COLO668 (cell line): ENCODE data around the gene SUN3.

Source experiments
- DNase-seq: peaks from one replicate; lab custom pipeline; 2025; ENCODE audit not compliant: unreplicated experiment; lab: John Stamatoyannopoulos, UW

The SUN3 gene

DNA sequence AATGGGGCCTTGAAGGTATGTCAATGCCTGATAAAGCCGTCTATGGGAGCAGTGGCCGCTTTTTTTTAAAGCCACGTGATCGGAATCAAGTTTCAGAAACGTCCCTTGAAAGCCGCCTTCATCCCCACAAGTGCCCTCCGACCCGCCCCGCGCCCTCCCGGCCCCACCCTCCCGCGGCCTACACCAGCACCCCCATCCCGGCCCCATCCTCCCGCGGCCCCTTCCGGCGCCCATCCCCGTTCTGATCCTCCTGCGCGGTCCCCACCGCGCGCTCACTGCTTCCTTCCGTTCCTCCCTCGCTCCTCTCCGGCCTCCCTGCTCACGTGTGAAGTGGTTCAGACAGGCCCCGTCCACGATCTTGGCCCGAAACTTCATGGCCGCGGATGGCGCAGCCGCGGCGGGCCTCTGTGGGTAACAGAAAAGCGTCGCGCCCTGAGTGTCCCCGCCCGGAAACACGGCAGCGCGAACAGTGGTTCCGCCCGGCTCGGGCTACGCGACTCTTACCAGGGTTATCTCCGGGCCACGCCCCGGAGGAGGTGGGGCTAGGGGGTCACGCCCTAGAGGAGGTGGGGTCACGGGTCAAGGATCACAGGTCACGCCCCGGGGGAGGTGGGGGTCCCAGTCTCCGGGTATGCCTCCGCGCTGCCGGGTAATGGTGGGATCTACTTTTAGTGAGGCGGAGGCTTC, 49.6 kb downstream of the SUN3 start, which contains the start of gene HUS1:
Gene HUS1, minus strand, starts transcription at position 471 of the 687 bp plus-strand sequence. Its CDS starts 96 bp downstream, at position 375.
- DNase-seq = peak; percentile 98

DNA sequence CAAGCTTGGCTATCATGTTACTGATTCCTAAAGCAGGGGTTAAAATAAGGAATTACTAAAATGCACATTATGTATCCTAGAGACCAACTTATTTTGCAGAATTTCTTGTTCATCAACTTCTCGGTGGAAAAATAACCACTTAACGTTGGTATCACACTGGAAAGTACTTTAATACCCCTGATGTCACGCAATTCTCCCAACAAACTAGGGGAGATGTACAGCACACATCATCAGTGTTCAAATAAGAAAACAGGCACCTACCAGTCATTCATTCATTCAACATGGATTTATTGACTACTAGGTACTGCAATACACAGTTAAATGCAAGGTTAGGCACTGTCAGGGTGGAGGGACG, 50.1 kb downstream of the SUN3 start:
- no peak for DNase-seq

DNA sequence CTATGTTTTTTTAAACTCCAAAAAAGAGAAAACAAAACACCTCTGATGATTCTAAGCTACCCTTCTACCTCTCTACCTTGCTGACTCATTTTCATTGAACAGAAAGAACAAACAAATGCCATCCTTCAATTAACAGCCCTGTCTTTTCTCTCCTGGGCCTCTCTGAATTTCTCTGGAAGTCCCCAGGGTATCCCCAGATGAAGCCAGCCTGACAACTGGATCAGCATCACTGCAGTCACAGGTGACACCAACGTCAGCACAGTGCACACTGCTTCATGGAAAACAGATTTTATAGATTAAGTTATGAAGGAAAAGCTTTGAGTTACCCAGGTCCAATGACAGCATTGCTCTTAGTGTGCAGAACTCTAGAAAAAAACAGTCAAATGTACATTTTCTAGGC, 55.2 kb downstream of the SUN3 start:
- no peak for DNase-seq

DNA sequence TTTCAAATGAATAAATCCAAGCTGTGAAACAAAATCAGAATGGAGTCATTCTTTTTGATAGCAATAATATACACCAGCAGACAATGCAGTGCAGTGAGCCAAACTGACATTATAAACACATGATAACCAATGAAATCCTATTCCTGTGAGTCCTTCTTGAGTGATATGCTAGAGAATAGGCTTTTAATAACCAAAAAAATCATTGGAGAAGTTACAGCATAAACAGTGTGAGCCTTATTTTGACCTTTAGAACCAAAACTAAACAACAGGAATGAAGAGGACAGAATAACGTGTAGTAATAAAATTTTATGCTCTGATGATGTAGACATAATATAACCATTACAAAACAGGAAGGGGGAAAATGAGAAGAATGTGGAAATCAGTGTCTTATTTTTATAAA, 58.1 kb downstream of the SUN3 start:
- DNase-seq = no peak

DNA sequence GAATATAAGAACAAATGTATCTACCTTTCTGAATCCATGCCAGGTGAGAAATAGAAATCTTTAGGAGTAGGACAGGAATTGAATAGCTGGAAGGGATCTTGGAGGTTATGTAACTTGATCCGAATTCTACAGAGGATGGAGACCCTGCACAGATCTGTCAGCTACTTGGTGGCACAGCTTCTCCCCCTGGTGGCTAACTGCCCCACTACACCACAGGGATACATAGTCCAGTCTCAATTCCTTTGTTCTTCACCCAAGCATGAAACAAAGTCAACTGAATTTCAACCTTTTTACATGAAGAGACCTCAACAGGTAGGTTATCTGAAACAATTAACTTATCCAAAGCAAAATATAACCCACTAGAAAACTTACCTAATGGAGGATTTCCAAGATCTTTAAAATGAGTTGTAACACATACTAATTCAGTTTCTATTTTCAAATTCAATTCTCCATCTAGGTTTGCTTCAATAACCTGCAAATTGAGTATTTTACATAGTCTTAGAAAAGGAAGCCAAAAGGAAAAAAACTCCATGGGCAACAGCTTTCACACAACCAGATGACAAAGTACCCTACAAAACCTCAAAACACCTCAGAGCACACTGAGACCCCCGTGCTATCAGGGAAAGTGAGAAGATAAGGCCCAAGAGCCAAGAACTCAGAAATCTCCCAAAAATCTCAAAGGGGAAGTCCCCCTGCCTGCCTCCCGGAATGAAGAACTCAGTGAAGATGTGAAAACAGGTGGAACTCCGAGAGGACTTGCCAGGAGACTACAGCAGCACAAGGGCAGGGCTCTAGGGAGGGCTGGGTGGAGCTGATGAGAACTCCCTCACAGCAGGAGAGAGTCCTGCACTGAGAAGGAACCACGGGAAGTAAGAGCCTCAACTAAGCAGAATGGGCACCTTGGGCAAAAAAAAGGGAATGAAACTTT, 59.8 kb downstream of the SUN3 start:
- DNase-seq = peak; percentile 68

DNA sequence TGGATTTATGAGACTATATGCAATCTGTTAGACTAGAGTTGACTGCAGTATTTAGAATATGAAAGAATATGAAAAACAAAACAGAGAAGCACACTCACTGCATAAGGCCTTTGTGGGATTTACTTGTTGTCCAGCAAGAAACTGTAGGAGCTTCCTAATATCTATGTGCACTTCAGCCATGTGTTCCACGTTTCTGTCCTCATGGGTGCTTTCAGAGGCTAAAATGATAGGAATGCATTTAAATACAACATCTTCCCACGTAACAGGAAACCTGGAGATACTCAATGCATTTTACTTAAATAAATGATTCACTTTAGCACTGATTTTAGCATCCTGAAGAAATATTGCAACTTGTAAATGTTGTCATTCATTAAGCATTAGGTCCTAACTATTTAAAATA, 61.2 kb downstream of the SUN3 start:
- DNase-seq = no peak

DNA sequence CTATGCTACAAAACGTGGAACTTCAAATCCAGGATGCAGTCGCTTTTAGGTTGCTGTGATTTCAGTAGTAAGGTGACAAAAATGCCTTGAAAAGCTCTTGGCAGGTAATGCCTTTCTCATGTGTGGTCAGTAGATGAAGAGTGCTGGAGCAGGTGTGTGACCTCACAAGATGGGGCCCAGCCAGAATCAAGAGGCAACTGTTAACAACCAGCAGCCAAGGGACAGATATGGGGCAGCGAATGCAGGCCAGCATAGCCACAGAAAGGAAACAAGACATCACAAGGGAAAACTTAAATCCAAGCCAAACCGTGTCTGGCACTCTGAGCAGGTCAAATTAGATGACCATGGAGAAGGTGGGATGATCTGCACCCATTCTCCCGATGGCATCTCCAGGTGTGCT, 61.8 kb downstream of the SUN3 start:
- no peak for DNase-seq

DNA sequence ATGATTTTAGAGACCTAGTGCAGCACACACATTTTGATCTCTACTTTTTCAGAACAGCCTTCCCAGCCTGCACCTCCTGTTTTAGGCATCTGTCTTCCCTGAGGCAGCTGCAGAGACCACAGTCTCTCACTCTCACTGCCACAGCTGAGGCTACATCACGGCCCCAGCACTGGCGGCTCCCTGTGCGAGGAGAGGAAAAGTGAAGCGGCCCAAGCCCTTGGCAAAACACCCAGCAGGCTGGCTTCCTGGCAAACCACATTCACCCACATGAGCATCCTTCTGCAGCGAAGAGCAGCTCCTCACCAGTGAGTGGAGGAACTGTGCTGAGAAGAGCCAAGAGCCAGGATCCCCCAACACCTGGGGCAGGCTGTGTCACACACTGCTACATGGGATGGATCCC, 63.5 kb downstream of the SUN3 start:
- no peak for DNase-seq

DNA sequence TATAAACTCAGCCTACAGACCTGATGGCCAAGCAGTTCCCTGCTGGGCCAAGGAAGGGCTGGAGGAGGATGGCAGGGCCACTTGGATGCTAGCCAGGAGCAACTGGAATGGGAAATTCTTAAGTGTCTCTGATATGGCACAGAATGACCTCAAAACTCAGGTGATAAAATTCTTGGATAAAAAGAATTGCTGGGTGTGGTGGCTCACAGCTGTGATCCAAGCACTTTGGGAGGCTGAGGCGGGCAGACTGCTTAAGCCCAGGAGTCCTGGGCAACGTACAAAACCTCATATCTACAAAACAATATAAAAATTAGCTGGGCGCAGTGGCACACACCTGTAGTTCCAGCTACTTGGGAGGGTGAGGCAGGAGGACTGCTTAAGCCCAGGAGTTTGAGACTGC, 66.6 kb downstream of the SUN3 start:
- no peak for DNase-seq

DNA sequence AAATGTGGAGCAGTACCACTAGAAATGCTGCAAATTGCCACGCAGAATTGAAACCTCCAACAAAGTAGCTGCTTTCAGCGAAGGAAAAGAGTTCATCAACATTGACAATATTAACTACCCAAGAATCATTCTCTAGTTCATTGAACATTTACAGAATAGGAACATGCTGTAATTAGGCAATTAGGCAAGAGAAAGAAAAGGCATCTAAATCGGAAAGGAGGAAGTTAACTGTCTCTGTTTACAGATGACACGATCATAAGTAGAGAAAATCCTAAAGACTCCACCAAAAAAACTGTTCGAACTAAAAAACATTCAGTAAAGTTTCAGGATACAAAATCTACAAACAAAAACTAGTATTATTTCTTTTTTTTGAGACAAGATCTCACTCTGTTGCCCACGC, 71.8 kb downstream of the SUN3 start:
- no peak for DNase-seq

DNA sequence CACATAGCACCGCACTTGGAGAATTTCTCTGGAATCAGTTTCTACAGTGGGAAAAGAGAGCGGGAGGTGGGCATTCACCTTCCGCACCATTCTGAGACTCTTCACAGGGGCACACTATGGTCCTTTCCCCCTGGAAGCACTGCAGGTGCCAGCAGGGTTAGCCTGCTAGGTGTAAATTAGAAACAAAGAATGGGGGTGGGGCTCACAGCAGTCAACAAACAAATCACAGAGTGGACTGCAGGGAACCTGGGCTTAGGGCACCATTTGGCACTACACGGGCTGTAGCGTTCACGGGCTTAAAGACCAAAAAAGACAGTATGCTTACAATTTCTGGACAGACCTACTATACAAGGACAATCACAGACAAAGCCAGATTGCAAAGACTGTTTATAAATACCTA, 72.7 kb downstream of the SUN3 start:
- DNase-seq = no peak

DNA sequence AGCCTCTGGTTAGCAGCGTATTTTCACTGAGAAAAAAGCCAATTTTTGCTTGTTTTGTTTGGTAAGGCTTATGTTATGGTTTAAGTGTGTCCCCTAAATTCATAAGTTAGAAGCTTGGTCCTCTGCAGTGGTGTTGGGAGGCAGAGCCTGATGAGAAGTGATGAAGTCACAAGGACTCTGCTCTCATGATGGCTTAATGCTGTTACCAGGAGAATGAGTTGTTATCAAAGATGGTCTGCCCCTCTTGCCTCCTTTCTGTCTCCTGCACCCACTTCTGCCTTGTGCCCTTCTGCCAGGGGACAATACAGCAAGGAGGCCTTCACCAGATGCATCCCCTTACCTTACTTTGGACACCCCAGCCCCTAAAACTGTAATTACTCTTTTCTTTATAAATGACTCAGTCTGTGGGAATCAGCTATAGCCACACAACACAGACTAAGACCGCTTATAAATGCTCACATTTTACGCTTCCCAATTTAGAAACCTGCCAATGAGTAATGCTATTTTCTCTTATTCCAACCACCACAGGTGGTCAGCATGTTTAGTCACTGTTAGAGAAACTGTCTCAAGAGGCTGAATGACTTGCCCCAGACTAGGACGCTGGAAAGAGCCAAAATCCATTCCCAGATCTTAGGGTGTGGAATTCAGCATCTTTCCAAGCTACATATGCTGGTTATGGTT, 74.5 kb downstream of the SUN3 start:
- no peak for DNase-seq

DNA sequence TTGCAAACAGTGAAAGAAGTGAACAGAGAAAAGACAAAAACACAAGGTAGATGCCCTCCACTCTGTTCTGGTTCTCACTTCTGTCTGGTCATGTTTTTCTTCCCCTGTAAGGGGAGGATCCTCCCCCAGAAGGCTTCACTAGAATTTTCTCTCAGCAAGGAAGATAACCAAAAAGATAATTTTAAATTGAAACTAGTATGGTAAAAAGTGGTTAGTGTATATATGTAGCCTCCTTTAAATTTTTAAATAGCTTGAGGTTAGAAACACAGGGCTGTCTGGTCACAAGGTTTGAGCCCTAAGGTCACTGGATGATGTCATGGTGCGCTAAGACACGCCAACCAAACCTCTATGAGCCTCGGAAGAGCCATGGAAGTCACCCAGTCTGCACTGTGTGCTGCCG, 75.1 kb downstream of the SUN3 start:
- no peak for DNase-seq

DNA sequence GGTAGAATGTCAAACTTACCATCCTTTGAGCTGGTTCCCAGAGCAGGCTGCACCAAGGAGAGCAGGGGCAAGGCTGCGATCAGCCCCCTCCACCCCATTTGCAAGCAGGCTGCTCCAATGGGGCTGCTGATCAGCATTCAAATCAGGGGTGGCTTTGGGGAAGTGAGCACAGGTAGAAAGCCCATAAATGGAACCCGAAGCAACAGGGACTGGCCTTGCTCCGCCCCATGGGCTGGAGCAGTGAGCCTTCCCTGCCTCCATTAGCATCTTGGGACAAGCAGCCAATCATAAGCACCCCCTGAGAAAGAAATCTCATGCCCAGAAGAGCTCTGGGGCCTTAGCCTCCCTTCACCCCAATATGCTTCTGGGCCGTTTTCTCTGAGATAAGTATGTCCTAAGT, 76.7 kb downstream of the SUN3 start:
- DNase-seq = no peak

DNA sequence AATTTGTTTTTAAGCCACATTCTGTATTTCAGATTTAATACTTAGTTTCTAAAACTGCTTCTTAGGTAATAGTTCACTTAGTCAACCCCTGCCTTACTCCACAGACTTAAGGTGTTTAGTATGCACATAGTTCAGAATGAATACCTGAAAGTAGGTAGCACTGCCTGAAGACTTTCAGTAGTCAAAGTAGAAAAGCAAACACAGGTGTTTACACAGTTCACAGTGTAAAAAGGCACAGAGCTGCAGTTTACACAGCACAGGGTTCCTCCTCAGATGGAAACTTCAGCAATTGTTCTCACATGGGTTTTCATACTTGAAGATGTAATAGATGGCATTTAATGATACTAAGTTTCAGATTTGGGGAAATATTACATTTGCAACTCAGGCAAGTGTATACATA, 77.5 kb downstream of the SUN3 start:
- DNase-seq = no peak

DNA sequence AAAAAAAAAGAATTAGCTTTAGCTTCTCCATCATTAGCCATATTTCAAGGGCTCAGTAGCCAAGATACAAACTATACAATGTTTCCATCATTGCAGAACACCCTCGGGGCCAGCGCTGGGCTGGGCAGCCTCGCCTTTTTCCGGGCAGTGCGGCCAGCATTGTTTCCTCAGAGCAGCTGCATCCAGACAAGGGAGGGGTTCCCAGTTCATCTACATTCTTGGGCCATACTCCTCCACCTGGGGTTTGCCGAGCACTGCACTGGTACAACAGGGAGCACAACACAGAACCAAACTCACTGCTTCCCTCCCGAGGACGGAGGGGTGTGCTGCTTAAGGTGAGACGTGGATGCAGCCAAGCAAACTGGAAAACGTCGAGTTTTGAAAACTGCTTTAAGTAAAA, 78.2 kb downstream of the SUN3 start:
- DNase-seq = no peak

DNA sequence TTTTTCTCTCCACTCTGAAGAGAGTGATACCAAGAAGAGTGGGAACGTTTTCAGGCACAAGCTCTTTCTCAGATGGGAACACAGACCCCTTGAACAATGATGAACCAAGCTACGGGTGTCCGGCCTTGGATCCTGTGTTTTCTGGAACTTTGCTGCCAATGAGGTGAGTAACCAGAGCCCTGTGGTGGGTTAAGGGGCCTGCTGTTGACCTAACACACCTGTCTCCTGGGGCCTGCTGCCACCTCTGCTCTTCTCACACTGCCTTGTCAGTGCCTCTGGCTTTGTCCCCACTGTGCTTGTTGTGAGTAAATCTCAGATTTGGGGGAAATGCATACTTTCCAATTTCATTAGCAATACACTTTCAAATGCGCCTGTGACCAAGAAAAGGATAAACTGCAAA, 79.2 kb downstream of the SUN3 start:
- DNase-seq = no peak

DNA sequence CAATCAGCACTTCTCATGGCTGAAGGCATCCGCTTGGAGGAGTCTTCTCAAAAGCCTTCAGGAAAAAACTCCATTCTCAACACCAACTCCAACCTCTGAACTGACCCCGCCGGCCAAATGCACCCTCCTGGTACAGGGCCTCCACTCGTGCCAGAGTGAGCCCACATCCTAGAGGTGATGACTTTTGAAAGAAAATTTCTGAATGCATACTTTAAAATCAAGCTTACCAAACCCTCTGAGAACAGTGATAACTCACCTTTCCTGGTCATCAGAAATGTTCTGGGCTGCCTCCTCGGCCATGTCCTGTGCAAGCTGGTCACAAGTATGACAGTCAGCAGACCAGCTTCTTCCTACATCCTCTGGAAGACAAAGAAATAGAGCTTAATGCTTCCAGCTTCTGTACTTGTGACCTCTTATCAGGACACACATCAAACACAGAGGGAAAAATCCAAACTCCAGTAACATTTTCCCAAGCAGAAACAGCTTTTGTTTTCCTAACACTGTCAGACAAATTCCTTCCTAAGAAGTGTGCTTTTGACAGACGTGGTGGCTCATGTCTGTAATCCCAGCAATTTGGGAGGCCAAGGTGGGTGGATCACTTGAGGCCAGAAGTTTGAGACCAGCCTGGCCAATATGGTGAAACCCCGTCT, 80.6 kb downstream of the SUN3 start, which contains the start of gene PKD1L1:
Gene PKD1L1, minus strand, starts transcription at position 326 of the 650 bp plus-strand sequence. Its CDS starts 26 bp downstream, at position 300.
- no peak for DNase-seq

DNA sequence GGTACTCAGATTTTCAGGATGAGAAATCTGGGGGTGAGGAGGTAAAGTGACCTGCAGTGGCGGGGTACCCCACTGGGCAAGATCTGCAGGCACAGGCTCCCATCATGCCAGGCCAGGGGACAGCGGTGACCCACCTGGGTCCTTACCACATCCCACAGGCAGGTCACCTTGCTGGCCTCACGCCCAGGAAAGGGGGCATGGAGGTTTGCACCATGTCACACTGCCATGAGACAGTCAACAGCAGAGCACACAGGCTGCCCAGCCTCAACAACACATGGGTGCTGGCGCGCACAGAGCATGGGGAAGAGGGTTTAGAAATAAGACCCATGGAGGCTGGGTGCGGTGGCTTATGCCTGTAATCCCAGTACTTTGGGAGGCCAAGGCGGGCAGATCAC, 81.6 kb downstream of the SUN3 start:
- DNase-seq = no peak

DNA sequence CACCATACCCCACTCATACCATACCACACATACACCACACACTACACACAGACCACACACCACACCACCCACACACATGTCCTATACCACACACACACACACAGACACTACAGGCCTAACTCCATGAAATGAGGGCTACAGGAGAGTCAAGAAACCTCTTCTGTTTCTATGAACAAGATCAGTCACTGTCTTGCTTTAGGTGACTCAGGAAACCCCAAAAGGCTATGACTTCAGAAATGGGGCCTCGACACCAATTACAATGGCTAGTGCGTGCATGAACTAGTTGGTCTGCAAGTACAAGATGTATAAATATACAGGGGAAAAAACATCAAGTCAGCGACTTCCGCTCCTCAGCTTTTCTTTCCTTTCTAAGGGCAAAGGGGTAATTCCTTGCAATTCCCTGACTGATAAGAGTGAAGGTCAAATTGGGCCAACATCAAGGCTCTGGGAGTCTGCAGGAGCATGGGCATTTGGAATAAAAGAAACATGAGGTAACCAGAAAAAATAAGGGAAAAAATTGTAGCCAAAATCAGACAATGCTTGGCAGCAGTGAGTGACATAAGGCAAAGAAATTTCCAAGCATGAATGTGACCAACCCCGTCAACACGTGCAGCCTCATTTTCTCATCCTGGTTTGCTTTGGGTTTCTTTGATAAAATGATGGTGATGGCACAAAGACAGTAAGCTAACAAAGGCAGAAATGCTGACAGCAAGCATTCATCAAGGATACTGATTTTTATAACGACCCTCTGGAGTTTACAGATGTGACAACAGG, 82.1 kb downstream of the SUN3 start:
- no peak for DNase-seq
